HCT116 (cell line): ENCODE measurements around the gene FGGY. TPM values are rescaled to one million over a fixed set of nuclear protein-coding genes. Genes with fewer than 3 reads are reported as not detected.

ENCODE experiments used
- ATAC-seq: fragments of 200-7000 bp; cut with Tn5 transposase; 2 replicates; pipeline ENCODE4 v1.9.1; 2020; ENCODE audit warnings: mild to moderate bottlenecking, moderate library complexity
- BruUV-seq: library from RNA; stranded (reverse); fragments of 400-500 nt; replicated peaks from 2 replicates; lab custom pipeline; 2021; lab: Mats Ljungman, UMichigan
- CTCF ChIA-PET: fragments of 300-600 bp; sonication (Branson Sonifier 250); formaldehyde crosslinking; loops from one replicate; lab custom pipeline; 2021; ENCODE audit warnings: antibody characterized with exemption; lab: Charles Lee
- POLR2A ChIA-PET: fragments of 300-600, 350-600 bp; sonication (Branson Sonifier 250); formaldehyde crosslinking; loops from one replicate; lab custom pipeline; 2021; ENCODE audit warnings: antibody characterized with exemption; lab: Charles Lee
- RAD21 ChIA-PET, 2 experiments: fragments of 300-600 bp; sonication (Branson Sonifier 250); formaldehyde crosslinking; loops; one replicate each; lab custom pipeline; 2023; ENCODE audit warnings: low total read pairs in 2 of 2; ENCODE audit not compliant: uncharacterized antibody in 2 of 2, unreplicated experiment in 2 of 2, low non-redundant PET in 1 of 2; lab: Charles Lee
- DNase-seq: peaks from one replicate; pipeline ENCODE4 v3.0.0-alpha.2; 2010; ENCODE audit warnings: low read depth, low spot score
- H2AFZ ChIP-seq: fragments of 200-600 bp; shearing (Covaris generic), sonication (generic); 2 replicates; pipeline ENCODE4 v1.6.1; 2017; ENCODE audit warnings: low read depth, mixed run types, mixed read lengths, antibody characterized with exemption, low read length; ENCODE audit not compliant: poor library complexity, severe bottlenecking
- H3K27ac ChIP-seq: 2 replicates; pipeline ENCODE4 v1.5.1; 2012; ENCODE audit warnings: low read depth, low read length
- H3K27me3 ChIP-seq: fragments of 200-600 bp; sonication (generic); 2 replicates; pipeline ENCODE4 v1.6.1; 2016; ENCODE audit warnings: mixed run types, low read length, mixed read lengths; ENCODE audit not compliant: insufficient read depth
- H3K36me3 ChIP-seq, 2 experiments: fragments of 200-500 bp in 1 of 2; fragments of 200-600 bp in 1 of 2; sonication (Bioruptor generic) in 1 of 2; sonication (generic) in 1 of 2; 2 replicates each; pipeline versions ENCODE4 v1.5.1 to v1.6.1; 2014 to 2016; ENCODE audit warnings: low read length in 2 of 2, inconsistent platforms in 1 of 2, mixed read lengths in 1 of 2, mixed run types in 1 of 2; ENCODE audit not compliant: insufficient read depth in 2 of 2, control insufficient read depth in 1 of 2
- H3K4me1 ChIP-seq, 2 experiments: fragments of 200-600 bp in 1 of 2; sonication (generic) in 1 of 2; 2 replicates each; pipeline versions ENCODE4 v1.5.1 to v1.6.1; 2012 to 2017; ENCODE audit warnings: low read length in 2 of 2, inconsistent platforms in 1 of 2, mild to moderate bottlenecking in 1 of 2, mixed read lengths in 1 of 2, mixed run types in 1 of 2, moderate library complexity in 1 of 2; ENCODE audit not compliant: insufficient read depth in 2 of 2, control insufficient read depth in 1 of 2
- H3K4me2 ChIP-seq: fragments of 200-600 bp; sonication (generic); 2 replicates; pipeline ENCODE4 v1.6.1; 2017; ENCODE audit warnings: mixed run types, low read length, mixed read lengths
- H3K4me3 ChIP-seq, 2 experiments: fragments of 200-600 bp in 1 of 2; sonication (generic) in 1 of 2; replicated peaks in 1 of 2; 2 replicates each; pipeline ENCODE4 v1.5.1; 2011 to 2016; ENCODE audit warnings: low read length in 2 of 2, control low read depth in 1 of 2, low read depth in 1 of 2, mild to moderate bottlenecking in 1 of 2, mixed read lengths in 1 of 2, mixed run types in 1 of 2
- H3K79me2 ChIP-seq: fragments of 200-600 bp; sonication (generic); 2 replicates; pipeline ENCODE4 v1.6.1; 2017; ENCODE audit warnings: mild to moderate bottlenecking, mixed run types, low read length, moderate library complexity, mixed read lengths; ENCODE audit not compliant: insufficient read depth
- H3K9ac ChIP-seq: fragments of 200-600 bp; sonication (generic); 2 replicates; pipeline ENCODE4 v1.6.1; 2016; ENCODE audit warnings: low read length, mixed read lengths
- H3K9me2 ChIP-seq: fragments of 200-600 bp; sonication (generic), shearing (Covaris generic); 2 replicates; pipeline ENCODE4 v1.6.1; 2017; ENCODE audit warnings: mixed run types, mild to moderate bottlenecking, moderate library complexity; ENCODE audit not compliant: insufficient read depth
- H3K9me3 ChIP-seq, 2 experiments: fragments of 200-500 bp in 1 of 2; fragments of 200-600 bp in 1 of 2; sonication (Bioruptor generic) in 1 of 2; sonication (generic) in 1 of 2; 2 replicates each; pipeline ENCODE4 v1.6.1; 2014 to 2017; ENCODE audit warnings: low read length in 2 of 2, mixed read lengths in 2 of 2, inconsistent platforms in 1 of 2, low read depth in 1 of 2, mild to moderate bottlenecking in 1 of 2, mixed run types in 1 of 2, moderate library complexity in 1 of 2; ENCODE audit not compliant: control insufficient read depth in 1 of 2, insufficient read depth in 1 of 2
- H4K20me1 ChIP-seq: fragments of 200-600 bp; sonication (generic), shearing (Covaris generic); 2 replicates; pipeline ENCODE4 v1.6.1; 2017; ENCODE audit warnings: mixed run types, mild to moderate bottlenecking, moderate library complexity; ENCODE audit not compliant: insufficient read depth
- ELF1 ChIP-seq: IDR thresholded peaks from 2 replicates; pipeline ENCODE4 v1.6.1; 2012; ENCODE audit warnings: low read depth, borderline replicate concordance
- SRF ChIP-seq: IDR thresholded peaks from 2 replicates; pipeline ENCODE4 v1.6.1; 2012; ENCODE audit warnings: low read depth
- TCF7L2 ChIP-seq: IDR thresholded peaks from 2 replicates; pipeline ENCODE4 v1.7.0; 2011; ENCODE audit warnings: borderline replicate concordance, inconsistent platforms; ENCODE audit not compliant: insufficient read depth, insufficient read length; ENCODE audit errors: extremely low read depth
- ZFX ChIP-seq: fragments of 450-650 bp; IDR thresholded peaks from 2 replicates; pipeline ENCODE4 v1.6.1; 2017
- intact Hi-C: fragments of 100-400 bp; cut with micrococcal nuclease; formaldehyde crosslinking; loops from 2 replicates; pipeline ENCODE4 v1.10.0; 2022
- total RNA-seq: library from RNA; stranded (reverse); gene quantifications from one replicate; pipeline ENCODE4 v1.2.1, GENCODE V29; 2021; ENCODE audit not compliant: unreplicated experiment
- TF ChIP-seq, protein P1 (sequence below): IDR thresholded peaks from 2 replicates; pipeline ENCODE4 v1.6.1; 2012
- TF ChIP-seq, protein P2 (sequence below): IDR thresholded peaks from 2 replicates; pipeline ENCODE4 v1.6.1; 2012; ENCODE audit warnings: low read depth
- TF ChIP-seq, protein P3 (sequence below), 3 experiments: fragments of 200-600 bp in 1 of 3; sonication (generic) in 1 of 3; IDR thresholded peaks in 2 of 3; conservative IDR thresholded peaks in 1 of 3; 2 replicates each; pipeline ENCODE4 v1.5.1; 2012 to 2017; ENCODE audit warnings: low read depth in 2 of 3, low read length in 2 of 3, antibody characterized with exemption in 1 of 3, borderline replicate concordance in 1 of 3, control low read depth in 1 of 3, mild to moderate bottlenecking in 1 of 3, mixed read lengths in 1 of 3, mixed run types in 1 of 3, moderate library complexity in 1 of 3; ENCODE audit not compliant: insufficient read depth in 1 of 3

Gene FGGY
- total RNA-seq, 1 experiment from 2014 or later, result 10.6 TPM

DNA sequence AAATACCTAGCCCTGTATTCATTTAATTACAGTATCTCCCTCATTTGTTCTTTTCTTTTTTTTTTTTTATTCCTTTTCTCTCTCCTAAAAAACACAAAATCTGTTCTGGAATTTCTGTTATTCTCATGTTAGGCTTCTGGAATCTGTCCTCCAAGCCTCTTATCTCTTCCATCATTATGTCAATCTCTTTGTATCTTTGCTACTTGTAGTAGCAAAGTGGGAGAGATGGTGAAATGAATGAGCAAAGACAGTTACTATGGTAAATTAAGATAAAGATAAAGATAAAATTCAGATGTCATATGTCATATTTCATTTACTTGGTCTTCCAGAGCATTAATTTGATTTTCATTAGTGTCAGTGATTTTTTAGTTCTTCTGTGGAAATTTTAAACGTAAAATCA lies 155.1 kb downstream of the FGGY start:
- ChIA-PET CTCF (no interaction called here), RAD21 (no interaction called here)
- no peak for ATAC-seq

DNA sequence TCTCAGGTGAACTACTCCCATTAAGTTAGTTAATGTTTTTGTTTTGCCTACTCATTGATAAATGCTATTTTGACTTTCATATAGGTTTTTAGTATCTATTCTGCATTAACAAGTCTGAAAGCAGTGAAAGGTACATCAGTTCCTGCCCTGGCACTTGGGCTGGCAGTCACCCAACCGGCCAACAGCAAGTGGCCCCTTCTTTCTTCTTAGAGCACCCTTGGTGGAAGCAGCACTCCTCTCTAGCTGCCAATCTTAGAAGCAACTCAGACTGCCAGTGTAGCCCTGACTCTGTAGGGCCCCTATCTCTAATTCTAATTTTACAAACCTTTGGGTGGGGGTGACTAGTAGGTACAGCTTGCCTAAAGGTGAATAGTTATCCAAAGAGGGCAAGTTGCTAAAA lies 155.7 kb downstream of the FGGY start:
- H3K4me3 ChIP-seq, result no peak overlapping the region
- RAD21 ChIA-PET, result no interaction called here
- TF ChIP-seq ZFX (no peak), TCF7L2 (no peak), ELF1 (no peak)
- TF ChIP-seq, protein P1, sequence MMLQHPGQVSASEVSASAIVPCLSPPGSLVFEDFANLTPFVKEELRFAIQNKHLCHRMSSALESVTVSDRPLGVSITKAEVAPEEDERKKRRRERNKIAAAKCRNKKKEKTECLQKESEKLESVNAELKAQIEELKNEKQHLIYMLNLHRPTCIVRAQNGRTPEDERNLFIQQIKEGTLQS, result no peak
- TF ChIP-seq, protein P2, sequence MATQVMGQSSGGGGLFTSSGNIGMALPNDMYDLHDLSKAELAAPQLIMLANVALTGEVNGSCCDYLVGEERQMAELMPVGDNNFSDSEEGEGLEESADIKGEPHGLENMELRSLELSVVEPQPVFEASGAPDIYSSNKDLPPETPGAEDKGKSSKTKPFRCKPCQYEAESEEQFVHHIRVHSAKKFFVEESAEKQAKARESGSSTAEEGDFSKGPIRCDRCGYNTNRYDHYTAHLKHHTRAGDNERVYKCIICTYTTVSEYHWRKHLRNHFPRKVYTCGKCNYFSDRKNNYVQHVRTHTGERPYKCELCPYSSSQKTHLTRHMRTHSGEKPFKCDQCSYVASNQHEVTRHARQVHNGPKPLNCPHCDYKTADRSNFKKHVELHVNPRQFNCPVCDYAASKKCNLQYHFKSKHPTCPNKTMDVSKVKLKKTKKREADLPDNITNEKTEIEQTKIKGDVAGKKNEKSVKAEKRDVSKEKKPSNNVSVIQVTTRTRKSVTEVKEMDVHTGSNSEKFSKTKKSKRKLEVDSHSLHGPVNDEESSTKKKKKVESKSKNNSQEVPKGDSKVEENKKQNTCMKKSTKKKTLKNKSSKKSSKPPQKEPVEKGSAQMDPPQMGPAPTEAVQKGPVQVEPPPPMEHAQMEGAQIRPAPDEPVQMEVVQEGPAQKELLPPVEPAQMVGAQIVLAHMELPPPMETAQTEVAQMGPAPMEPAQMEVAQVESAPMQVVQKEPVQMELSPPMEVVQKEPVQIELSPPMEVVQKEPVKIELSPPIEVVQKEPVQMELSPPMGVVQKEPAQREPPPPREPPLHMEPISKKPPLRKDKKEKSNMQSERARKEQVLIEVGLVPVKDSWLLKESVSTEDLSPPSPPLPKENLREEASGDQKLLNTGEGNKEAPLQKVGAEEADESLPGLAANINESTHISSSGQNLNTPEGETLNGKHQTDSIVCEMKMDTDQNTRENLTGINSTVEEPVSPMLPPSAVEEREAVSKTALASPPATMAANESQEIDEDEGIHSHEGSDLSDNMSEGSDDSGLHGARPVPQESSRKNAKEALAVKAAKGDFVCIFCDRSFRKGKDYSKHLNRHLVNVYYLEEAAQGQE, result no peak
- TF ChIP-seq, protein P3, sequence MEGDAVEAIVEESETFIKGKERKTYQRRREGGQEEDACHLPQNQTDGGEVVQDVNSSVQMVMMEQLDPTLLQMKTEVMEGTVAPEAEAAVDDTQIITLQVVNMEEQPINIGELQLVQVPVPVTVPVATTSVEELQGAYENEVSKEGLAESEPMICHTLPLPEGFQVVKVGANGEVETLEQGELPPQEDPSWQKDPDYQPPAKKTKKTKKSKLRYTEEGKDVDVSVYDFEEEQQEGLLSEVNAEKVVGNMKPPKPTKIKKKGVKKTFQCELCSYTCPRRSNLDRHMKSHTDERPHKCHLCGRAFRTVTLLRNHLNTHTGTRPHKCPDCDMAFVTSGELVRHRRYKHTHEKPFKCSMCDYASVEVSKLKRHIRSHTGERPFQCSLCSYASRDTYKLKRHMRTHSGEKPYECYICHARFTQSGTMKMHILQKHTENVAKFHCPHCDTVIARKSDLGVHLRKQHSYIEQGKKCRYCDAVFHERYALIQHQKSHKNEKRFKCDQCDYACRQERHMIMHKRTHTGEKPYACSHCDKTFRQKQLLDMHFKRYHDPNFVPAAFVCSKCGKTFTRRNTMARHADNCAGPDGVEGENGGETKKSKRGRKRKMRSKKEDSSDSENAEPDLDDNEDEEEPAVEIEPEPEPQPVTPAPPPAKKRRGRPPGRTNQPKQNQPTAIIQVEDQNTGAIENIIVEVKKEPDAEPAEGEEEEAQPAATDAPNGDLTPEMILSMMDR (IDR thresholded peaks at IDR 0.05 in 2 of 3, conservative IDR thresholded peaks at IDR 0.05 in 1 of 3; ENCODE audit: borderline replicate concordance in 1 of 3, insufficient read depth in 1 of 3, low read depth in 2 of 3, low read length in 2 of 3), result no peak

More for the DNA sequence above, 155.1 kb downstream of the FGGY start:
- no peaks in the 10 kb centered on the region for H3K9me3 ChIP-seq
- POLR2A ChIA-PET, result no interaction called here
- intact Hi-C loops, result no loop called here
- no peak overlapping the region for H3K9ac ChIP-seq
- H3K4me2 ChIP-seq, result no peak overlapping the region
- no peak overlapping the region for H2AFZ ChIP-seq
- no peaks in the 10 kb centered on the region for H3K36me3 ChIP-seq
- no peak overlapping the region for H3K4me3 ChIP-seq
- TF ChIP-seq SRF, result no peak
- TF ChIP-seq, protein P2, result no peak
- H3K9me2 ChIP-seq, result no peaks in the 10 kb centered on the region
- BruUV-seq, result no TSS peak
- peaks cover 0 to 13% of the 10 kb centered on the region in 2 experiments; a peak in 2 of 4 replicates for H3K4me1 ChIP-seq
- DNase-seq, result no peak
- H3K27ac ChIP-seq, result no peak overlapping the region
- no peaks in the 10 kb centered on the region for H4K20me1 ChIP-seq
- no peaks in the 10 kb centered on the region for H3K79me2 ChIP-seq
- H3K27me3 ChIP-seq, result no peaks in the 10 kb centered on the region

More for the DNA sequence above, 155.7 kb downstream of the FGGY start:
- ATAC-seq, result no peak
- Histone ChIP-seq H2AFZ (no peak overlapping the region), H3K9me2 (no peaks in the 10 kb centered on the region), H3K4me2 (no peak overlapping the region), H3K4me1 (peaks cover 0 to 13% of the 10 kb centered on the region in 2 experiments; a peak in 2 of 4 replicates), H3K79me2 (no peaks in the 10 kb centered on the region), H3K9me3 (no peaks in the 10 kb centered on the region), H3K27me3 (no peaks in the 10 kb centered on the region), H4K20me1 (no peaks in the 10 kb centered on the region), H3K9ac (no peak overlapping the region), H3K27ac (no peak overlapping the region), H3K36me3 (no peaks in the 10 kb centered on the region)
- DNase-seq, result no peak
- CTCF ChIA-PET, result no interaction called here
- intact Hi-C loops, result no loop called here
- BruUV-seq, result no TSS peak
- POLR2A ChIA-PET, result no interaction called here
